Coronary artery (tissue), 2 donors: Measurements from ENCODE around the gene ANTXR1.

Source experiments
- DNase-seq: peaks from one replicate; pipeline ENCODE4 v3.0.0-alpha.2; 2017; ENCODE audit warnings: low spot score
- H3K27ac ChIP-seq, 2 donors: fragments of 200-600 bp; sonication (generic); one replicate each; pipeline ENCODE4 v1.5.1; 2016 to 2019
- H3K4me3 ChIP-seq: fragments of 200-600 bp; sonication (generic); 2 replicates; pipeline ENCODE4 v1.5.1; 2016; ENCODE audit warnings: mild to moderate bottlenecking, moderate library complexity
- TF ChIP-seq, protein P1 (sequence below): fragments of 200-600 bp; sonication (generic); IDR thresholded peaks from one replicate; pipeline ENCODE4 v1.5.1; 2019; ENCODE audit warnings: antibody characterized with exemption

Gene ANTXR1

DNA sequence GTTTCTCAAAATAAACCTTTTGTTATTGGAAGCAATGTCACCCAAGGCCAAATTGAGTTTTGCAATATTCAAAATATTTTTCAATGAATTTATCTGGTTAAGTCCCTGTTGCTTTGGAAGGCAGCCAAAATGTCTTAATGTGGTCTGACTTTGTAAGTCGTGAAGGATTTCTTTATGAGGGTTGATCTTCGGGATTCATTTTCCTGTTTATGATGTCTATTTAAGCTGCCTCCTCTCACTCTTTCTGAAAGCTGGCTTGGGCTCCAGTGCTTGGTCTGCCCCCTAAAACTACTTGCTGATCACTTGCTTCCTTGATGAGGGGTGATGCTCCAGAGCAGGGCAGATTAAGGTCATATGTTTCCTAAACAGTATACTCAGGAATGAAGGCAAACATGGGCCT lies 141.1 kb downstream of the ANTXR1 start:
- no peak for DNase-seq
- Histone ChIP-seq H3K27ac (peak overlapping the region; percentile 83 to 88), H3K4me3 (no peak overlapping the region)
- TF ChIP-seq, protein P1, sequence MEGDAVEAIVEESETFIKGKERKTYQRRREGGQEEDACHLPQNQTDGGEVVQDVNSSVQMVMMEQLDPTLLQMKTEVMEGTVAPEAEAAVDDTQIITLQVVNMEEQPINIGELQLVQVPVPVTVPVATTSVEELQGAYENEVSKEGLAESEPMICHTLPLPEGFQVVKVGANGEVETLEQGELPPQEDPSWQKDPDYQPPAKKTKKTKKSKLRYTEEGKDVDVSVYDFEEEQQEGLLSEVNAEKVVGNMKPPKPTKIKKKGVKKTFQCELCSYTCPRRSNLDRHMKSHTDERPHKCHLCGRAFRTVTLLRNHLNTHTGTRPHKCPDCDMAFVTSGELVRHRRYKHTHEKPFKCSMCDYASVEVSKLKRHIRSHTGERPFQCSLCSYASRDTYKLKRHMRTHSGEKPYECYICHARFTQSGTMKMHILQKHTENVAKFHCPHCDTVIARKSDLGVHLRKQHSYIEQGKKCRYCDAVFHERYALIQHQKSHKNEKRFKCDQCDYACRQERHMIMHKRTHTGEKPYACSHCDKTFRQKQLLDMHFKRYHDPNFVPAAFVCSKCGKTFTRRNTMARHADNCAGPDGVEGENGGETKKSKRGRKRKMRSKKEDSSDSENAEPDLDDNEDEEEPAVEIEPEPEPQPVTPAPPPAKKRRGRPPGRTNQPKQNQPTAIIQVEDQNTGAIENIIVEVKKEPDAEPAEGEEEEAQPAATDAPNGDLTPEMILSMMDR, result no peak

DNA sequence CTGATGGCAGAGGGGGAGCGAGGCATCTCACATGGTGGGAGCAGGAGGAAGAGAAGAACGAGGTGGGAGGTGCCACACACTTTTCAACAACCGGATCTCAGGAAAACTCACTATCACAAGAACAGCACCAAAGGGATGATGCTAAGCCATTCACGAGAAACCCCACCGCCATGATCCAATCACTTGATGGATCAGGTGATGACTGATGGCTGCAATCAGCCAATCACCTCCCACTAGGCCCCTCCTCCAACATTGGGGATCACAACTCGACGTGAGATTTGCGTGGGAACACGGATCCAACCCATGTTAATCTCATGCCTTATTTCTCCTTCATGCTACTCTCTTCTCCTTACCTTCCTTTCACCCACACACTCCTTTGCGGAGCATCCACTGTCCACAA lies 143.6 kb downstream of the ANTXR1 start:
- TF ChIP-seq, protein P1, result no peak
- Histone ChIP-seq H3K4me3 (no peak overlapping the region), H3K27ac (peak overlapping the region in 1 of 2 donors; percentile 58)
- no peak for DNase-seq

DNA sequence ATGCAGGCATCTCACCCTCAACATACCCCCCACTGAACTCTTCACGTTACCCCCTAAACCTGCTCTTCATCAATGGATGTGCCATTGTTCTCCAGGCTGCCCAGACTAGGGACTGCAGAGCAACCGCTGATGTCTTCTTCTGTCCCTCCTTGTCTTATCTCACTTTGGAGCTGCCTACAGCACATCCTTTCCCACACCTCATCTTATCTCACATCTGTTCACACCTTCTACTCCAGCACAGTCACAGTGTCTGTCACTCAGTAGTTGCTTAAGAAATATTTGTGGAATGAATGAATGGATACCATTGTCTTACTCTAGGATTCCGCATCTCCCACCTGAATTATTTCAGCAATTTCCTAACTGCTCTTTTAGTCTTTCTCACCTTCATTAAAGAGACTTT lies 144.5 kb downstream of the ANTXR1 start:
- Histone ChIP-seq H3K4me3 (no peak overlapping the region), H3K27ac (peak overlapping the region in 1 of 2 donors; percentile 51)
- TF ChIP-seq, protein P1, result no peak
- DNase-seq, result no peak

DNA sequence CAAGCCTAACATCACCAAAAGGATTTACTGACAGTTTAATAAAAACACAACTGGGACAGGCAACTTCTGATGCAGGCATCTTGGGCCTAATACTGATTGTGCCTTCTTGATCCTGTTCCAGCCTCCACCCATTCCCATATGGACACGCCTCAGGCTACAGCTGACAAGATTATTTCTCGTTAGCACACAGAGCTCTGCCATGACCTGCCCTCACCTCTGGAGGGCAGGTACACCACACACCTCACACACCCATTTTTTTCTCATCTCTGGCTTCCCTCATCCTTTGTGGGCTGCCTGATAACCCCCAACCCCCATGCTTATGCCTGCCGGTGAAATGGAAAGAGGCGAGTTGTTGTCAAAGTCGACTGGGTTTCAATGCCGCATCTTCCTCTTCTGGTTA lies 147.0 kb downstream of the ANTXR1 start:
- no peak overlapping the region for H3K4me3 ChIP-seq
- H3K27ac ChIP-seq, result peak overlapping the region; percentile 9 to 63
- TF ChIP-seq, protein P1, result no peak
- DNase-seq, result no peak

DNA sequence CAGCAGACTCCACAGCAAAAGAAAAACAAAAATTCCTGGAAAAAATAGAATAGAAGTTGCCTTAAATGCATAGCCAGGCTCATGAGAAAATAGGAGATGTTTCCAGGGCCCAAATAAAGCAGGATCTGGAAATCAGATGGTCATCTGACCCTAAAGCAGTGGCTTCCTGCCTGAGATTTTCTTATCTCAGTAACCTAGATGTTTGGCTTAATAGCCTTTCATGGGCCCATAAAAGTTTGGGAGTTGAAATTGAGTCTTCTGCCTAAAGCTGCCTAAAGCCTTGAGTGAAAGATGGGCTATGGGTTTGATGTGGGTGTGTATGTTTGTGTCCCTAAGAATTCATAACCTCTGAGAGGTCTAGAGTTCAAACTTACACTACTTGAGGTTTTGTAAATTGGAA lies 149.1 kb downstream of the ANTXR1 start:
- no peak for DNase-seq
- Histone ChIP-seq H3K27ac (peak overlapping the region; percentile 80 to 84), H3K4me3 (no peak overlapping the region)
- TF ChIP-seq, protein P1, result no peak

DNA sequence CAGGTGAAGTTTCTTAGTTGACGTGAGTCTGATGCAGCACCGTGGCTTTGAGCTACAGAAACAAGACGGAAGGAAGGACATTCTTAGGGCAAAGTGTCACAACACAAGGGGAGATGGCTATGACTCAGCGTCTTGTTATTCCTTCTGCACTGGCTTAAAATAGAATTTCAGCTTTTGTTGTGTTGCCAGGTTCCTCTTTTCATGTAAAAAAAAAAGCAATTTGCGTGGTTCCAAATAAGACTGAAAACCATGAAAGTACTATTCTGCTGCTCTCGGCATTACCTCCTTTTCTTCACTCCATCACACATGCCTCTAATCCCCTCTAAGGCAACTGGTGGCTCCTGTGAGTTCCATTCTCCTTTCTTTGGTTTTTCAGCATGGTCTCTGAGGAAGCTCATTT lies 150.1 kb downstream of the ANTXR1 start:
- no peak for DNase-seq
- TF ChIP-seq, protein P1, result no peak
- Histone ChIP-seq H3K27ac (peak overlapping the region; percentile 80 to 84), H3K4me3 (no peak overlapping the region)

DNA sequence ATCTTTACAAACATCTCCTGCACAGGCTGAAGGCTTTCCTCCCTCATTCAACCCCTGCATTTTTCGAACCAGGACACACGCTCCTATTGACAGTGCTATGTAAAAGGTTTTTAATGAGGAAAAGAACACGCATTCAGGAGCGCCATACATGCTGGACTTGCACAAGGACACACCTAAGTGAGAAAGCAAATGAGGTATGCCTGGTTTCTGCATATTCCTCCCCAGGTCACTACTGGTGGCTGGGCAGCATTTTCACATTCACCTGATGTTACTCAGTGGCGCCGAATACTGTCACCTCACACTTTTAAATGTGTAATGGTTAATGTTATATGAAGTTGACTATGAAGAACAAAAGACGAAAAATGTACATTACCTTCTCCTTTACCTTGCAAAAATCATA lies 150.6 kb downstream of the ANTXR1 start:
- TF ChIP-seq, protein P1, result no peak
- no peak overlapping the region for H3K4me3 ChIP-seq
- no peak for DNase-seq
- peak overlapping the region; percentile 80 to 84 for H3K27ac ChIP-seq
